B cell (primary cell): ENCODE measurements around the gene ADGRE2.

ENCODE experiments used
- CTCF ChIP-seq: fragments of 200-600 bp; IDR thresholded peaks from one replicate; pipeline ENCODE4 v1.8.0; 2022; ENCODE audit warnings: antibody characterized with exemption, mild to moderate bottlenecking
- EZH2 ChIP-seq: IDR thresholded peaks from 2 replicates; pipeline ENCODE4 v1.6.1; 2012; ENCODE audit warnings: borderline replicate concordance, low read depth, mild to moderate bottlenecking, moderate library complexity, low read length; ENCODE audit not compliant: insufficient read depth, poor library complexity, severe bottlenecking

- TF ChIP-seq CTCF (no peak), EZH2 (no peak)
These were observed 43.6 kb upstream of the ADGRE2 start for GRCh38 chr19:14821937-14822336.
